Fibroblast of mammary gland (primary cell): ENCODE results near the gene ZSCAN1.
A peak's percentile ranks its signal among the peaks of the same experiment; 100 is the strongest.

ENCODE experiments used
- DNase-seq: peaks from one replicate; pipeline ENCODE4 v3.0.0-alpha.2; 2010; ENCODE audit warnings: low read depth
- H3K4me3 ChIP-seq: 2 replicates; pipeline ENCODE4 v1.5.1; 2011; ENCODE audit warnings: low read depth, mild to moderate bottlenecking, low read length, moderate library complexity; ENCODE audit not compliant: control insufficient read depth
- TF ChIP-seq, protein P1 (sequence below): conservative IDR thresholded peaks from 2 replicates; pipeline ENCODE4 v1.5.1; 2011; ENCODE audit warnings: low read depth, low read length, inconsistent platforms; ENCODE audit not compliant: control insufficient read depth, insufficient read depth

The ZSCAN1 gene

GRCh38 chr19:58089846-58090245, 56.0 kb downstream of the ZSCAN1 start:
- TF ChIP-seq, protein P1, sequence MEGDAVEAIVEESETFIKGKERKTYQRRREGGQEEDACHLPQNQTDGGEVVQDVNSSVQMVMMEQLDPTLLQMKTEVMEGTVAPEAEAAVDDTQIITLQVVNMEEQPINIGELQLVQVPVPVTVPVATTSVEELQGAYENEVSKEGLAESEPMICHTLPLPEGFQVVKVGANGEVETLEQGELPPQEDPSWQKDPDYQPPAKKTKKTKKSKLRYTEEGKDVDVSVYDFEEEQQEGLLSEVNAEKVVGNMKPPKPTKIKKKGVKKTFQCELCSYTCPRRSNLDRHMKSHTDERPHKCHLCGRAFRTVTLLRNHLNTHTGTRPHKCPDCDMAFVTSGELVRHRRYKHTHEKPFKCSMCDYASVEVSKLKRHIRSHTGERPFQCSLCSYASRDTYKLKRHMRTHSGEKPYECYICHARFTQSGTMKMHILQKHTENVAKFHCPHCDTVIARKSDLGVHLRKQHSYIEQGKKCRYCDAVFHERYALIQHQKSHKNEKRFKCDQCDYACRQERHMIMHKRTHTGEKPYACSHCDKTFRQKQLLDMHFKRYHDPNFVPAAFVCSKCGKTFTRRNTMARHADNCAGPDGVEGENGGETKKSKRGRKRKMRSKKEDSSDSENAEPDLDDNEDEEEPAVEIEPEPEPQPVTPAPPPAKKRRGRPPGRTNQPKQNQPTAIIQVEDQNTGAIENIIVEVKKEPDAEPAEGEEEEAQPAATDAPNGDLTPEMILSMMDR: no peak
- no peak overlapping the region for H3K4me3 ChIP-seq
- DNase-seq: no peak

DNA sequence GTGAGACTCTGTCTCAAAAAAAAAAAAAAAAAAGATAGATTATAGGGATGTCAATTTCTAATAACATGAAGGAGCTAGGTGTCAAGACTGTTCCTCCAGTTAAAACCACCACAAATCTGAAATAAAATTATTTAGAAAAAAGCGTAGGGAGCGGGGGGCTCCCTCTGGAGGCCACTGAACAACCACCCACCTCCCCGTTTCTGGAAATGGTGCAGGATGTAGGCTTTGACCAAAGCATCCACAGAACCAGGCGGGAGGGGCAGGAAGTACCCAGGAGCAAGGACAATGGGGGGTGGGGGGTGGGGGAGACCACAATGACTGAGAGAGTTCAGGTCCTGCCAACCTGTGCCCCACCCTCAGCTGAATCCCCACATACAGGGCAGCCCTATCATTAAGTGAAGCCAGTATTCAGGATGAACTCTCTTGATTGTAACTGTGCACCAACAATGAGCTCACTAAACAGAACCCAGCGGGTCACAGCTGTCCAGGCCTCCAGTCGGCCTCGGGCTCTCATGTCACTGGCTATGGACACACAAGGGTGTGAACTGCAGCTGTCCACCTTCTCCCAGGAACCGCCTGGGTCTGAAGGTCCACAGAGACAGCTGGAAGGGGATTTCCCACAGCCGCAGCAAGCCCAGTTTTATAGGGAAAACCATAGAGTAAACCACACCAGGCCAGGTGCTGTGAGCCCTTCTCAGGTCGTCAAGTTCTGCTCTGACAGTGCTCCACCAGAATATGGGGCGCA, 57.6 kb downstream of the ZSCAN1 start:
- no peak overlapping the region for H3K4me3 ChIP-seq
- no peak for DNase-seq
- TF ChIP-seq, protein P1: no peak

- TF ChIP-seq, protein P1: no peak
- no peak overlapping the region for H3K4me3 ChIP-seq
- no peak for DNase-seq
These were observed 59.2 kb downstream of the ZSCAN1 start for GRCh38 chr19:58093071-58093470.

DNA sequence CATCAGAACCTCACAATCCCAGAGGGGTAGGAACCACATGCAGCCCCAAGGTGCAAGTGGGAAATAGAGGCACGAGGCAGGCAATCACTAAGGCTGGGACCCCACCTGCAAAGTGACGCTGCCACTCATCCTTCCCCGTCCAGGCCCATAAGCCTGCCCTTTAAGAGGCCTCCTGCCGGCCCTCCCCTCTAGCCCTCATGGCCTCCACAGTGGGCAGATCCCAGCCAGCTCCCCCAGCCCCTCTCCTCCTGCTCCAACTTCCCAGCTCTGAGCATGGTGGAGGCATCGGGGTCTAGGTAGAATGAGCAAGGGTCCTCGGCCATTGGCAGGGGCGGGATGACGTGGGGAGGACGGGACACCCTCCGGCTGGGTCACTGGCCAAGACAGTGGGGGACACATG, 61.5 kb downstream of the ZSCAN1 start:
- no peak overlapping the region for H3K4me3 ChIP-seq
- TF ChIP-seq, protein P1: no peak

GRCh38 chr19:58096884-58097283, 63.1 kb downstream of the ZSCAN1 start:
- no peak for DNase-seq
- no peak overlapping the region for H3K4me3 ChIP-seq
- TF ChIP-seq, protein P1: no peak

More for the DNA sequence above, 61.5 kb downstream of the ZSCAN1 start:
- DNase-seq: no peak

GRCh38 chr19:58097349-58097748, 63.5 kb downstream of the ZSCAN1 start:
- H3K4me3 ChIP-seq: peak overlapping the region; percentile 76

More at GRCh38 chr19:58097349-58097748, 63.5 kb downstream of the ZSCAN1 start:
- TF ChIP-seq, protein P1: no peak
- DNase-seq: no peak
